Activated T-helper 9 cell treated with anti-CD3 and anti-CD28 coated beads, Interleukin-2, amount 50 U/mL, for 16 hours (primary cell): ENCODE measurements around the gene GDF9.
"Not testable (repeated sequence)": the region's sequence is repeated elsewhere in the genome, so short reads cannot be mapped to it uniquely, and the experiment has no call there.

ENCODE experiments used
- DNase-seq: peaks from one replicate; pipeline ENCODE4 v3.0.0-alpha.2; 2020; ENCODE audit warnings: low read depth

GDF9 gene

DNA sequence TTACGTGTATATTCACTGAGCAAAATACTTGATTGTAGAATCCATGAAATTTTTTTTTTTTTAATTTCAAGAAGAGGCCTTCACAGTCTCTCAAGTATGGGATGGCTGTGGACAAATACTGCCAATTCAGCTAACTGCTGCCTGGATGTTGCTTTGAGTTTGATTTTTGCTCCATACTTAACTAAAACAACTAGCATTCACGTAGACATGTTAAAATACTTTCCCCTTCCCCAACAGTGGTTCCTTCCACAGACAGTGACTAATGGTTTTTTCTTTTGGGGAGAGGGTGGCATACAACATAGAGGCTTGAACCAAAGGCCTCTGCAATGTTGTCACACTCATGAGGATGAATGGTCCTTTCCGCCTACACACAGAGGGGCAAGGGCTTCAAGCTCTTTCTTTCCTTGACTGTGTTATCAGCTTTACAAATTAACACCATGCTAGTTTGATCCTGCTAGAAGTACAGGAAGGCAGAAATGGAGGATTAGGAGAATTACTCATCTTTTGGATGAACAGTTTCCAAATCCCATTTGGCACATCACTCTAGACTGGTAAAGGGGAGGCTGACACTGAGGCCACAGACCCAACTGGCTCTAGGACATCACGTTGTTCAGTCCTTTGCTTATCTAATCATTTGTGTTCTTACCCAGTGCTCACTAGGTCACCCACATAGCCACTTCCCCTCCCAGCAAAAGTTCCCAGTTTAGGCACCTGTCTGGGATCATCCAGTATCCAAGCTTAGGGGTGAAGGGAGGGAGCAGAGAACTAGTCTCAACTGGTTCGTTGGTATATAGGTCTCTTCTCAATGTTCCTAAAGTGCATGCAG, 5.4 kb upstream of the GDF9 start:
- DNase-seq = no peak

DNA sequence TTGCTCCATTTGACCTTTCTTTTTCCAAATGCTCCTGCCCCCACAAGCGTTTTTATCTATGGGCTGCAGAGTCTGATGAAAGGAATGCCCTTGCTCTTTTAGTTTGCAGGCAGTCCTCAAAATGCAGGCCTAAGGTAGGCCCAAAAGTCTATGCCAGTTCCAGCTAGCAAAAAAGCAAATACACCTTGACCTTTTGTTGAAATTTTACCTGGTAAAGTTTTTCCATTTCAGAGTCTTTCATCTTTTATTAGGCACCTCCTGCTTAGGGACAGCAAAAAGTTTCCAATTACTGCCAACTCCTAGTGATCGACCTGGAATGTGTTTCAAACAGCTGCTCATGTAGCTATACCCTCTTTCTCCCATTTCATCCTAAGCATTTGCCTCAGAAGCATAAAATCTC, 4.5 kb upstream of the GDF9 start:
- DNase-seq = no peak

DNA sequence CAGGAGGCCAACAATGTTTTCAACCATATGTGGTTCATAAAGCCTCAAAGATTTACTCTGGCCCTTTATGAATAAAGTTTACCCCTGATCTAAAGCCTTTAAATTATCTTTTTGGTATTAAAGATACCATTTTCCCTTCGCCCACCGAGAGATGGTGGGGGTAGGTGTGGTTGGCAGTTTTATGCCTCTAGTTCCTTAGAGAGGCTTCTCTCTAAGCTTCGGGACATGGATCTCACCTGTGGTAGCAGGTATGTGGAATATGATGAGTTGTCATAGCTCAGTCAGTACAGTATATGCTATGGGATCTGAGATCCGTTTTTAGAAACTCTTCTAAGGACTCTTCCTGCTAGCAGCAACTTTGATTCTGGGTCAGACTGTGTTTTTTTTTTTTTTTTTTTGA, 2.5 kb upstream of the GDF9 start:
- DNase-seq = no peak

DNA sequence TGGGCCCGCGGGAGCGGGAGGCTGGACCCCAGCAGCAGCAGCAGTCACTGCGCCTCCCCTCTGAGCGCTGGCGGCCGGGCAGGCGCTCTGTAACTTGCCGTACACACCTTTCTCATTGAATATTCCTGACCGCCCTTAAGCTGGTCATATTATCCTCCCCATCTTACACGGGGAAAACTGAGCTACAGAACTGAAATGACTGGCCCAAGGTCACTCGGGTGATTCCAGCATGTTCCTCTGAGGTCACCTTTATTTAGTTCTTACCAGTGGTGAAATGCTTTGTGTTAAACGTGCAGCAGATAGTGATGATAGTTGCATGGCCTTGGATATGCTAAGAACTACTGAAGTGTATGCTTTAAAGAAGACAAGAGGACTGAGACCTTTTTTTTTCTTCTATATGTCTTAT, 780 bp upstream of the GDF9 start:
- no peak for DNase-seq

DNA sequence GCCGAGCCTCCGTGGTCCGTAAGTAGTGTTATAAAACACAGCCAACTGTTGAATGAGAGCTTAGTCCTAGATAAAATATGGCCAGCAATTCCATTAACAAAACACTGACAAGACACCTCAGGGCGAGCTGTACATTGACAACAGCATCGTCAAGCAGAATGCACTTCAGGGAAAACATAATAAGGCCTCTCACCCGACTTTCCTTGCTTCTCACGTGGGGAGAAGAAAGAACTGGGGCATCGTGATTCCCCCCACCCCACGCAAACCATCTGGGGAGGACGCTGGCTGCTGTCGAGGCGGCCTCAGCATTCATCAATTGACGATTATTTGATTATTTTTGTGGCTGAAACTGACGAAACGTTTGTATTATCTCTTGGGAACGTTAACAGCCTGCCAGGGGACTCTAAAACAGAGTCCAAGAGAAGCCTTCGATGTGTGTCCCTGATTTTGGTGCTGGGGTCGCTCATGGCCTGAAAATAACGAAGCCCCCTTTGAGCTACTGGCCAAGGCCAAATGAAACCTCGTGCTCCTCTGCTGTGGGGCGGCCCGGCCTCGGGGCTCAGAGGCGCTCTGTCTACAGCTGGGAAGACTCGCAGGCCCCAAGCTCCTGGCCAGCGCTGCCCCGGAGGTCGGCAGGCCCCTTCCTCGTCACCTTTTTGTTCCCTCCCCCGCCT, 464 bp downstream of the GDF9 start:
- DNase-seq = no peak

DNA sequence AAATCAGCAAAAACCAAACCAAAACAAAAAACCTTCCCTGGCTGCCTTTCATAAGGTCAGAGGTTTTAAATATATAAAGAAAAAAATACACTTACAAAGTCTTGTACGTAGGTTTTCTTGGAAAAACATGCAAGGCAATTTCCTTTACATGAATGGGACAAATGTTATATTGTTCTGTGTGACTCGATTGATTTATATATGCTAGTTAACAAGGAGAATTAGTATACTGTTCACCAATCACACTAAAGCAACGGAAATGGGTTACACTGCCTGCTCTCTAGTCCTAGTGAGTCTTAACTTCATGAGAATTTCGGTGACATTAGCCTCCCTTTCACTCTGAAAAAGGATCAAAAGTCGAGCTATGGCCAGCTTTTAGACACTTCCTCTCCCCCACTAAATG, 5.5 kb downstream of the GDF9 start:
- DNase-seq = no peak

DNA sequence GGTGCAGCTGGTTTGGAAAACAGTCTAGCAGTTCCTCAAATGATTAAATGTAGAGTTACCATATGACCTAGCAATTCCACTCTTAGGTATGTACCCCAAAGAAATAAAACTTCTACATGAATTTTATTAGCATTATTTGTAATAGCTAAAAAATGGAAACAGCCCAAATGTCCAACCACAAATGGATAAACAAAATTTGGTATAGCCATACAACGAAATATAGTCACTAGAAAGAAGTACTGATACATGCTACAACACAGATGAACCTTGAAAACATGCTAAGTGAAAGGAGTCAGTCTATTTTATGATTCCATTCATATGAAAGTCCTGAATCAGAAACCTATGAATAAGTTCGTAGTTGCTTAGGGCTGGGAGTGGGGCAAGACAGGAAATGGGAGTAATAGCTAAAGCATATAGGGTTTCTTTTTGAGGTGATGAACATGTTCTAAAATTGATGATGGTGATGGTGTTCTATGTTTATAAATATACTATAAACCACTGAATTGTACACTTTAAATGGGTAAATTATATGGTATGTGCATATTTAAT, 6.3 kb downstream of the GDF9 start:
- DNase-seq = no peak

DNA sequence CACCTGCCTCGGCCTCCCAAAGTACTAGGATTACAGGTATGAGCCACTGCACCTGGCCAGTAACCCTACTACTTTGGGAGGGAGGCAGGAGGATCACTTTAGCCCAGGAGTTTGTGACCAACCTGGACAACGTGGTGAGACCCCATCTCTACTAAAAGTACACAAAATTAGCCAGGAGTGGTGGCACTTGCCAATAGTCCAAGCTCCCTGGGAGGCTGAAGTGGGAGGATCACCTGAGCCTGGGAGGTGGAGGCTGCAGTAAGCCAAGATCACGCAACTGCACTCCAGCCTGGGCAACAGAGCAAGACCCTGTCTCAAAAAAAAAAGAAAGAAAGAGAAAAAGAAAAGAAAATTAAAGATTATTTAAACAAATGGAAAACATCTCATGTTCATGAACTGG, 10.3 kb downstream of the GDF9 start:
- DNase-seq = no peak

DNA sequence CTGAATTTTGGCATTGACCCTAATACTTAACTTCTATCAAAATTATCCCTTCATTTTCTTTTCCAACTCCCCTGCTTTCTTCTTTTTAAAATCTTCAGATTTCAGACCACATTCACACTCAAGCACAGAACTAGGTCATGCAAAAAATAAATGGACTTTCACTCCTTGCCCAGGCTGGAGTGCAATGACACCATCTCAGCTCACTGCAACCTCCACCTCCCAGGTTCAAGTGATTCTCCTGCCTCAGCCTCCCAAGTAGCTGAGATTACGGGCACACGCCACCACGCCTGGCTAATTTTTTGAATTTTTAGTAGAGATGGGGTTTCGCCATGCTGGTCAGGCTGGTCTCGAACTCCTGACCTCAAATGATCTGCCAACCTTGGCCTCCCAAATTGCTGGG, 11.3 kb downstream of the GDF9 start:
- not testable (repeated sequence) for DNase-seq

DNA sequence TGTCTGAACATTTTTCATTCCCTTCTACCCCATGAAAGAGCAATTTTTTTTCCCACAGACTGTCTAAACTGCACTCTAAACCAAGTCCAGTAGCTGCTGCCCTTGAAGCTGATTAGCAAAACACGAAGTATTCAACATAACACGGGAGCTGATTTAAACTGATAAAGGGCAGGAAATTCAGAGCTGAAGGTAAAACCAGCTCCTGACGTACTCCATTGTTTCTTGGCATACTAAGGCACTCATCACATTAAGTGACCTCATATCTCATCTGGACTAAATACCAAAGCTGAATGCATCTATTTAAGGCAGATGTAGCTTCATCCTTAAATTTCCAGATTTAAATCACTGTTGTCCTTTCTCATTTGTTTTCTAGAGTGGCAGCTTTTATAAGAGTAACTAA, 12.0 kb downstream of the GDF9 start:
- DNase-seq = no peak

DNA sequence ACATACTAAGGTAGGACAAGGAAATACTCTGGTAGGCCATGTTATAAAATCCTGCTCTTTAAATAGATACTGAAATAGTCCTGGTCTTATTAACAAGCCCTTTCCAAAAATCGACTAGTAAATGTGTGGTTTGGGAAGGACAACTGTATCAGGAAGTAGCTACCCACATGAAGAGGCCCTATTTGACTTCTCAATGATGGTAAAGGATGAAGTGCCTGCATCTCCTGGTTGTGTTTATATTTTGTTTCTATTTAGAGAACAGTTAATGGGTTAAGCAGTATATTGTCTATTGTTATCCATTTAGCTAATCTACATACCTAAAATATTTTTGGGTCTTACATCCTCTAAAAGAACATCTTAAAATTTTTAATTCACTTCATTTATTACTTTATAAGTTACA, 12.5 kb downstream of the GDF9 start:
- no peak for DNase-seq

DNA sequence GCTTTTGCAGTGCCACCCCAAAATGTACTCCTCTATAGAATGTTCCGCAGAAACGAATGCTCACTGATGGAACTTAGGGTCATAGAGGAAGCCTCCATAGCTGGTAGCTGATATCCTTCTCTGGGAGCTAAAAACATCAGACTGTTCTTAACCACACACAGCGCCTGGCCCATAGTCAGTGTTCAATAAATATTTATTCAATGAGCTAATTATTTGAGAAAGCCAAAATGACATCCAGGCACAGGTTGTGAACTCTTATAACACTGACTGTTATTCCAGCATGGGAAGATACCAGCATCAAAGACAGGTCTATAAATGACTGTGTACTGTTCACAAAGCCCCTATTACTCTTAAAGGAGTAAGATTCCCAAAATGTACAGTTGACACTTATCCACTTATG, 12.9 kb downstream of the GDF9 start:
- no peak for DNase-seq

DNA sequence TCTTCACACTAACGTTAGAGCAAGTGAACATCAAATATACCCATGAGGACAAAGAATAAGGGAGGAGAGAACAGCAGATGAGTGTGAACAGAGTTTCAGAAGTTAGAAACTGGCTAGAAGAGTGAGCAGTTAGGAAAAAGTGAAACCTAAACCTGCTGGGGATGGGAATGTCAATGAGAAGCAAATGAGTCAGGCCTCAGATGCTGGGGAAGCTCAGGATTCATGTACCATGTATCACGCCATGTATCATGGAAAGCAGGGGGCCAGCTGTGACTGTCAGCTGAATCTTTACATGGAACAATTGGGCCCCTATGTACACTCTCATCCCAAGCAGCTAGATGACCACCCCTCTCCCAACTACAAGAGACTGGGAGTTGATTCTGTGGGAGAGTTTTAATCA, 16.2 kb downstream of the GDF9 start:
- no peak for DNase-seq

DNA sequence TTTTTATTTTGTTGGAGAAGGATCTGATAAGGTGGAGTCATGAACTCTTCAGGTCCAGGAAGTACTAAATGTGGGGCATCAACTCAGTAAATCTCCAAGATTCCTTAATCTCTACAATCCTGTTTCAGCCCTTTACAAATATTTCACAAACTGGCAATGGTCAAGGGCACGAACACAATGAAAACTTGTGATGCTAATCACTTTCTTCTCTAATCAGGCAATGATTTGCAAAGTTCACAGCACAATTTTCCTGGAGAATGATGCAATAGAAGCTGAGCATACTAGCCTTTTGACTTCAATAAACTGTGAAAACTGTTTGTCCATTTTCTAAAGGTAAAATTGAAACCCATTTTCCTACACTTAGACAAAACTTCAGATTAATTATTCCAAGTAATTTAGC, 16.9 kb downstream of the GDF9 start:
- DNase-seq = no peak

DNA sequence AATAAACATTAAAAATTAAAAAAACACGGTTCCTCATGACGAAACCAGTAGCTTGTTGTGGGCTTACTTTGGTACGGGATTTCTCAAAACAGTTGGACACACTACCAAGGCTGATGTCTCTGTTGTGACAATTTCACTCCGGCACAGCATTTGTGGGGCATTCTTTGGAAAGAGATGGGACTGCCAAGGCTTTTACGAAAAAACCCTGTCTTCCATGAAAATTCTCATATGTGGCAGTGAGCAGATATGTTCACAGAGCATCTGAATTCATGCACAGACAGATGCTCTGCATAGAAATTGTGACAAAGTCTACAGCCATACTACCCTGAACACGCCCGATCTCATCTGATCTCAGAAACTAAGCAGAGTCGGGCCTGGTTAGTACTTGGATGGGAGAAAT, 18.0 kb downstream of the GDF9 start:
- DNase-seq = no peak

DNA sequence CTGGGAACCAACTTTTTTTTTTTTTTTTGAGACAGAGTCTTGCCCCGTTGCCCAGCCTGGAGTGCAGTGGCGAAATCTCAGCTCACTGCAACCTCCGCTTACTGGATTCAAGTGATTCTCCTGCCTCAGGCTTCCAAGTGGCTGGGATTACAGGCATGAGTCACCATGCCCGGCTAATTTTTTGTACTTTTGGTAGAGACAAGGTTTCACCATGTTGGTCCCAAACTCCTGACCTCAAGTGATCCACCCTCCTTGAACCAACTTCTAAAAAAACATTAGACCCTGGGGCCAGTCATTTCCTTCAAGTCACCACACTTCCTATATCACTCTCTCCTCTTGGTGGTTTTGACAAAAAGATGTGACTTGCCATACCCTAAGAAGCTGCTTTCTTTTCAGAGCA, 25.0 kb downstream of the GDF9 start:
- DNase-seq = no peak

DNA sequence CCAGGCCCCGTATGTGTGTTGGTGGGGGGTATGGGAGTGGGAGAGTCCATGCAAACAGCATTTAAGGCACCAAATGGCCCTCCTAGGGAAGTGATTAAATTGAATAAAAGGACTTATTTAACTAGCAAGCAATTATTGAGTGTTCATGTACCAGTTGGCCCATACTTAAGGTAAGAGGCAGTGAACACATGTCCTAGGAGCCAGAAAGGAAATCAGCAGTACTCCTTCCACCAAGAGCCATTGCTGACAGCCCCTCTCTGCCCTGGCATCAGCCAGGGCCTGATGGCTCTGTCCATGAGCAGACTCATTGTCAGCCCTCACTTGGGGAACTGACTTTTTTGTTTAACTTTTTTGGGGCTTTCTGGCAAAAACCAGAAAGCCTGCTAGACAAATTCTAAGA, 25.4 kb downstream of the GDF9 start:
- DNase-seq = no peak

DNA sequence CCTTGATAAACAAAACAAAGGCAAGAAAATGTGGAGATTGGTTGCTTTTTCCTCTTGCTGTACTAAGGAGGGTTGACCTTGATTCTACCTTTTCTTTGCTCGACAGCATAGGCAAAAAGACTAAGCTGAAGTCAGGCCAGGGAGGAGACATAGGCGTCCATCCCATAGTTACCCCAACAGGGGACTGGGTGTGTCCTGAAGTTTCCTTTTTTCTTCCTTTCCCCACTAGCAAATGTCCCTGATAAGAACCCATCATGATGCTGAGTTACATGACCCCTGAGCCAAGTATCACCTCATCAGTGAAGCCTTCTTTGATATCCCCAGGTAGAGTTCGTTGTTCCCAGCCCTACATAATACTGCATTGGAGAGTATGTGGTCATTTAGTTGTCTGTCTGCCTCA, 26.0 kb downstream of the GDF9 start:
- no peak for DNase-seq

DNA sequence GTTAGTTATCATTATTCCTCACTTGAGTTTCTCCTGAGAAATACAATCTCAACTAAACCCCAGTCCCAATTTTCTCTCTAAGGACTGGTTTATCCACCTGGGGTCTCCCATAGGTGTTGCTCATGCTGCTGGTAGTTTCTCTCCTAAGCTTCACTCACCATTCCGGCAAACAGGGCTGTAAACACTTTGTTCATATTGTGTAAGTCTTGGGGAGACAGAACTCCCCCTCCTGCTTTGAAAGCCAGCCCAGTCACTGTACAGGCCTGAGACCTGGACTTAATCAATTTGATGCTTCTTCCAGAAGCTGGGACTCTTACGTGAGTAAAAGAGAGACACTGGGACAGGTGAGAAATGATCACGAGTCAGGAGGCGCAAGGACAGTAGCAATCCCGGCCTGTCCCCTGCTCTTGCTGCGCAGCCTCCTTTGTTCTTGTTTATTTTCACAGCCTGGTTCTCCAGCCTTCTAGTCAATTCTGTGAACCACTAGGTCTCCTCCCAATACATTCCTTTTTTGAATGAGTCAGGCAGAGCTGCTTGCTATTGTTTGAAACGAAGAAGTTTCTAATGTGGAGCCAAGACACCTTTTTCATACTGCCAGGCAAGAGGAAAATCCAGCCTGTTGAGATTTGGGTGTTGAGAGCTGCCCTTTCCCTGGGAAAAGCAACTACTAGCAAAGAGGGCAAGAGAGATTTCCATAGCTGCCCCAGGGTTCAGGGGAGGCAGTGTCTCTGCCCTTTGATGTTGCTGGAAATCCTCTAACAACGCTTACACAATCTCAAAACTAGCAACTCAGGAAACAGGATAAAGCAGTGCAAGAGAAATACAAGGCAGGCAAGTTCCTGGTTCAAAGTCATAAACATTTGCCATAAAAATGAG, 26.6 kb downstream of the GDF9 start:
- no peak for DNase-seq

DNA sequence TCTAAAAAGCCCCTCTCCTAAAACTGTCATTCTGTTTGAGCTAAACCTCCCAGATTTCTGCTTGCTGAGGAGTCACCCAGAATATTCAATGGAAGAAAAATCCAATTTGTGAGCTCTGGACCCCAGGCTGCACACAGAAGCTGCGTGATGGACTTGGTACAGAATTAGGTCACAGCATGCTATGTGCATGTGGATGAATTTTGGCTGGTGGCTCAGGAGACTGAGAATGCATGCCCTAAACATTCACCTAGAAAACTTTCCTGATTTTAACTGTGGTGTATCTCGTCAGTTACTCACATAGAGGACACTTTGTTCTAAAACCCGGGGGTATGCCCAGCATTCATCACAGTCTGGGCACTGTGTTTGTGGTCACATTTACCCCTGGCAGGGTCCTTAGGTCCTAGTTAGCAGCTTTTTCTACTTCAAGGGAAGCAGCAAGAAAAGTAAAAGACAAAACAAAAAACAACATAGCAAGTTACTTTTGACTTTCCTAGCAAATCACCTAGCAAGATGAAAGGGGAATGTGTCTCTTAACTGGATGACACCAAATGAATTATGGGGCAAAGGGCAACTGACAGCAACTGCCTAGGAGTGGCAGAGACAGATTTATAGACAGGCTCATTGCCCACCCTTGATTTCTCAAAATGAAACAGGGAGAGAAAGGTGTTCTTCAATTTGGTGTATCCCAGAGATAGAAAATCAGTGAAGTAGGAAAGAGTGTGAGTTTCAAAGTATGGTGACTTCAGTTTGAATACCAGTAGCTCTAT, 27.6 kb downstream of the GDF9 start:
- DNase-seq = no peak

DNA sequence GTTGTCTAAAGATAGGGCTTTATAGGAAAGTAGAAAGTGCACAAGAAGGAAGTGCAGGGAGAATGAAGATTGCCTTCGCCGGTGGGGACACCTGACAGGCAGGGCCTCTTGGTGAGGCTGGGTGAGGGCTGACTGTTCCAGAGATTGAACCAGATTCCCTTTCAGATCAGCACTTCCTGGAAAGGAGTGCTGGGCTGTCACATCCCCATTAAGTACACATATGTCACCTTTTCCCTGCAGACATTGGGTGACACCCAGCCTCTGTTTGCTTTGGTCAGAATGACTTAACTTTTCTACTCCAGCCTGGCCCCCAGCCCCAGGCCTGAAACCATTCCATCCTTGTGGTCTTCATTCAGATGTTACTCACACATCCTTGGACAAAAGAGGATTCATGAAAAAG, 28.4 kb downstream of the GDF9 start:
- DNase-seq = no peak

DNA sequence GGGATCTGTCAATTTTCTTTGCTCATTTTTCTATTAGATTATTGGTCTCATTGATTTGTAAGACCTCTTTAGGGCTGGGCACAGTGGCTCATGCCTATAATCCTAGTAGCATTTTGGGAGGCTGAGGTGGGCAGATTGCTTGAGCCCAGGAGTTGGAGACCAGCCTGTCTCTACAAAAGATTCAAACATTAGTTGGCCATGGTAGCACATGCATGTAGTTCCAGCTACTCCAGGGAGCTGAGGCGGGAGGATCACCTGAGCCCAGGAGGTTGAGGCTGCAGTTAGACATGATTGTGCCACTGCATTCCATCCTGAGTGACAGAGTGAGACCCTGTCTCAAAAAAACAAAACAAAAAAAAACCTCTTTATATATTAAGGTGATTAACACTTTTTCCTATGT, 29.4 kb downstream of the GDF9 start:
- DNase-seq = no peak
